ENCODE results near the gene PRRG4. TPM values are rescaled to one million over a fixed set of nuclear protein-coding genes. Genes with fewer than 3 reads are reported as not detected.

PRRG4 gene
- polyA plus RNA-seq, 1 donor (not counting 4 experiments of a cell fraction or from before 2014, with no cell fraction given) = 10.0 TPM

DNA sequence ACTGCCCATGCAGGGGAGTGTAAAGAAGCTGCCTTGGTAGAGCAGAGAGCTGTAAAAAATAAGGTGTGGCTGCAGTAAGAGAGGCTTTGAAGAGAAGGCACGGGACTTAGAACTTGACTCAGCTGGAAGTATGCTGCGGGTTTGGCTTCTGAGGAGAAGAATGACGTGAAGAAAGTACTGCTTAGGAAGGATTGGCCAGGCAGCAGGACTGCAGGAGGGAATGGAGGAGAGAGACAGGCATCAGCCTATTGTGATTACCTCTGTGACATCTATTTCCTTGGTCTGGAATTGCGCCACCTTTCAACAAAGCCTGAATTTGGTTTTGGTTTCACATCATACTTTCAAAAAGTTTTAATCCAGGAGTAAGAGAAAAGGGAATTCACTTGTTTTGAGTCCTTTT lies 22.5 kb downstream of the PRRG4 start:
- H3K9me3 ChIP-seq (ENCODE audit: control insufficient read depth, low read depth, low read length) = no peaks in the 10 kb centered on the region
- no peaks in the 10 kb centered on the region for H3K27me3 ChIP-seq (ENCODE audit: control insufficient read depth, extremely low read depth, insufficient read depth, low read length)
- no peak overlapping the region for H3K4me3 ChIP-seq (ENCODE audit: control insufficient read depth in 2 of 3, extremely low read depth in 1 of 3, insufficient read depth in 2 of 3, low read depth in 1 of 3, low read length in 3 of 3)
- no peak overlapping the region for H2AFZ ChIP-seq (ENCODE audit: control insufficient read depth, low read length)
- TF ChIP-seq EZH2 (IDR thresholded peaks at IDR 0.05; ENCODE audit: low read length) = no peak
- TF ChIP-seq, protein P1, sequence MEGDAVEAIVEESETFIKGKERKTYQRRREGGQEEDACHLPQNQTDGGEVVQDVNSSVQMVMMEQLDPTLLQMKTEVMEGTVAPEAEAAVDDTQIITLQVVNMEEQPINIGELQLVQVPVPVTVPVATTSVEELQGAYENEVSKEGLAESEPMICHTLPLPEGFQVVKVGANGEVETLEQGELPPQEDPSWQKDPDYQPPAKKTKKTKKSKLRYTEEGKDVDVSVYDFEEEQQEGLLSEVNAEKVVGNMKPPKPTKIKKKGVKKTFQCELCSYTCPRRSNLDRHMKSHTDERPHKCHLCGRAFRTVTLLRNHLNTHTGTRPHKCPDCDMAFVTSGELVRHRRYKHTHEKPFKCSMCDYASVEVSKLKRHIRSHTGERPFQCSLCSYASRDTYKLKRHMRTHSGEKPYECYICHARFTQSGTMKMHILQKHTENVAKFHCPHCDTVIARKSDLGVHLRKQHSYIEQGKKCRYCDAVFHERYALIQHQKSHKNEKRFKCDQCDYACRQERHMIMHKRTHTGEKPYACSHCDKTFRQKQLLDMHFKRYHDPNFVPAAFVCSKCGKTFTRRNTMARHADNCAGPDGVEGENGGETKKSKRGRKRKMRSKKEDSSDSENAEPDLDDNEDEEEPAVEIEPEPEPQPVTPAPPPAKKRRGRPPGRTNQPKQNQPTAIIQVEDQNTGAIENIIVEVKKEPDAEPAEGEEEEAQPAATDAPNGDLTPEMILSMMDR (optimal IDR thresholded peaks at IDR 0.05 in 1 of 3, IDR thresholded peaks at IDR 0.05 in 1 of 3, conservative IDR thresholded peaks at IDR 0.05 in 1 of 3; ENCODE audit: extremely low read depth in 1 of 3, insufficient read depth in 2 of 3, low read length in 3 of 3) = peak in 1 of 3 experiments; percentile 4
- peak overlapping the region; percentile 70 for H3K27ac ChIP-seq (ENCODE audit: control insufficient read depth, insufficient read depth, low read length)
- FAIRE-seq (peak; percentile 81), DNase-seq (ENCODE audit: low read depth, low spot score) (peak; percentile 46)
- H3K79me2 ChIP-seq (ENCODE audit: control insufficient read depth, insufficient read depth, low read length) = no peaks in the 10 kb centered on the region
- H3K4me1 ChIP-seq (ENCODE audit: control insufficient read depth, extremely low read depth, insufficient read depth, low read length) = peaks cover 9% of the 10 kb centered on the region
- H3K4me2 ChIP-seq (ENCODE audit: control insufficient read depth, extremely low read depth, insufficient read depth, low read depth, low read length) = peak overlapping the region; percentile 56
- H3K9ac ChIP-seq (ENCODE audit: control insufficient read depth, extremely low read depth, insufficient read depth, low read length) = peak overlapping the region; percentile 45
- no peaks in the 10 kb centered on the region for H4K20me1 ChIP-seq (ENCODE audit: control insufficient read depth, extremely low read depth, insufficient read depth, low read length)
- no peaks in the 10 kb centered on the region for H3K9me1 ChIP-seq (ENCODE audit: control insufficient read depth, extremely low read depth, insufficient read depth, low read length)
- dilution Hi-C loops (cut with MboI; ENCODE audit: extremely low pct_ligation_motif_present, low sequenced_read_pairs) = no loop called here
- peaks cover 0 to 3% of the 10 kb centered on the region in 2 experiments for H3K36me3 ChIP-seq (ENCODE audit: control insufficient read depth in 2 of 2, extremely low read depth in 1 of 2, insufficient read depth in 2 of 2, low read length in 2 of 2)

DNA sequence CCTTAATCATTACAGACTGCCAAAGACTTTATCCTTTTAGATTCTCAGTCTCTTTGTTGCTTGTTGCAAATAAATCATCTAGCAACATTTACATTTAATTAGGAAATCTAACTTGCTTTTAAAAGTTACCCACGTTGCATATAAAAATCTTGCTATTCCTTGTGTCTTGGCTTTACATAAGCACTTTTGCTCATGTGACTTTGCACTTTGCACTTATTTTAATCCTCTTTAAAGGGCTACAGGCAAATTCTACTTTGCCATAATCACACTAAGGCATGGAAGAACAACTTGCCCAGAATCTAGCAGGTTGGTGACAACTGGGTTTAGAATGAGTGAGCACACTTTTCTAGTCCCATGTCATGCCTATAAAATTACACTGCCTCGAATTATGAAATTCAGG lies 25.9 kb downstream of the PRRG4 start:
- H3K27ac ChIP-seq (ENCODE audit: control insufficient read depth, insufficient read depth, low read length) = no peak overlapping the region
- H3K4me3 ChIP-seq (ENCODE audit: control insufficient read depth in 2 of 3, extremely low read depth in 1 of 3, insufficient read depth in 2 of 3, low read depth in 1 of 3, low read length in 3 of 3) = no peak overlapping the region
- no peaks in the 10 kb centered on the region for H3K9me1 ChIP-seq (ENCODE audit: control insufficient read depth, extremely low read depth, insufficient read depth, low read length)
- no peaks in the 10 kb centered on the region for H3K79me2 ChIP-seq (ENCODE audit: control insufficient read depth, insufficient read depth, low read length)
- no peak overlapping the region for H2AFZ ChIP-seq (ENCODE audit: control insufficient read depth, low read length)
- dilution Hi-C loops (cut with MboI; ENCODE audit: extremely low pct_ligation_motif_present, low sequenced_read_pairs) = no loop called here
- peaks cover 0 to 2% of the 10 kb centered on the region in 2 experiments for H3K36me3 ChIP-seq (ENCODE audit: control insufficient read depth in 2 of 2, extremely low read depth in 1 of 2, insufficient read depth in 2 of 2, low read length in 2 of 2)
- no peak overlapping the region for H3K9ac ChIP-seq (ENCODE audit: control insufficient read depth, extremely low read depth, insufficient read depth, low read length)
- TF ChIP-seq, protein P1 (optimal IDR thresholded peaks at IDR 0.05 in 1 of 3, IDR thresholded peaks at IDR 0.05 in 1 of 3, conservative IDR thresholded peaks at IDR 0.05 in 1 of 3; ENCODE audit: extremely low read depth in 1 of 3, insufficient read depth in 2 of 3, low read length in 3 of 3) = no peak
- no peak for TF ChIP-seq EZH2 (IDR thresholded peaks at IDR 0.05; ENCODE audit: low read length)
- H3K4me2 ChIP-seq (ENCODE audit: control insufficient read depth, extremely low read depth, insufficient read depth, low read depth, low read length) = no peak overlapping the region
- H3K9me3 ChIP-seq (ENCODE audit: control insufficient read depth, low read depth, low read length) = no peaks in the 10 kb centered on the region
- no peak for DNase-seq (ENCODE audit: low read depth, low spot score)
- FAIRE-seq = no peak
- no peaks in the 10 kb centered on the region for H4K20me1 ChIP-seq (ENCODE audit: control insufficient read depth, extremely low read depth, insufficient read depth, low read length)
- peaks cover 9% of the 10 kb centered on the region for H3K4me1 ChIP-seq (ENCODE audit: control insufficient read depth, extremely low read depth, insufficient read depth, low read length)
- no peaks in the 10 kb centered on the region for H3K27me3 ChIP-seq (ENCODE audit: control insufficient read depth, extremely low read depth, insufficient read depth, low read length)
